Suprapubic skin (tissue), 4 donors: ENCODE data around the gene DCAF7. TPM values are rescaled to one million over a fixed set of nuclear protein-coding genes. Genes with fewer than 3 reads are reported as not detected.

Source experiments
- DNase-seq, 2 donors: peaks; one replicate each; pipeline ENCODE4 v3.0.0-alpha.2; 2019; ENCODE audit warnings: low spot score in 2 of 2
- H3K27ac ChIP-seq: fragments of 200-600 bp; sonication (generic); one replicate; pipeline ENCODE4 v1.5.1; 2019
- H3K27me3 ChIP-seq: fragments of 200-600 bp; sonication (generic); one replicate; pipeline ENCODE4 v1.5.1; 2019
- H3K36me3 ChIP-seq: fragments of 200-600 bp; sonication (generic); one replicate; pipeline ENCODE4 v1.5.1; 2019
- H3K4me1 ChIP-seq: fragments of 200-600 bp; sonication (generic); one replicate; pipeline ENCODE4 v1.5.1; 2019
- H3K4me3 ChIP-seq: fragments of 200-600 bp; sonication (generic); one replicate; pipeline ENCODE4 v1.5.1; 2019; ENCODE audit warnings: mild to moderate bottlenecking
- H3K9me3 ChIP-seq: fragments of 200-600 bp; sonication (generic); one replicate; pipeline ENCODE4 v1.5.1; 2019
- CTCF ChIP-seq, 2 donors: fragments of 200-600 bp in 1 of 2; fragments of 450-650 bp in 1 of 2; sonication (generic) in 1 of 2; IDR thresholded peaks; one replicate each; pipeline ENCODE4 v1.5.1; 2016 to 2019; ENCODE audit warnings: antibody characterized with exemption in 2 of 2, mild to moderate bottlenecking in 1 of 2, moderate library complexity in 1 of 2
- EP300 ChIP-seq: sonication (generic); formaldehyde crosslinking; IDR thresholded peaks from one replicate; pipeline ENCODE4 v1.6.1; 2017; ENCODE audit warnings: antibody characterized with exemption
- POLR2A ChIP-seq, 2 donors: fragments of 450-650 bp; IDR thresholded peaks; one replicate each; pipeline ENCODE4 v1.6.1; 2017; ENCODE audit warnings: antibody characterized with exemption in 2 of 2, mild to moderate bottlenecking in 2 of 2, moderate library complexity in 2 of 2
- POLR2AphosphoS5 ChIP-seq, 3 donors: sonication (generic); formaldehyde crosslinking; IDR thresholded peaks; one replicate each; pipeline ENCODE4 v1.6.1; 2017; ENCODE audit warnings: antibody characterized with exemption in 3 of 3
- WGBS: methylation state at CpG from one replicate; pipeline ENCODE4 v1.1.5; 2018; 5-methylcytosine and 5-hydroxymethylcytosine counted together
- total RNA-seq, 4 donors: library from RNA; depleted of rRNA; stranded (reverse); fragments of >200 nt; gene quantifications; one replicate each; pipeline ENCODE4 v1.1.0, GENCODE V29; 2016

The DCAF7 gene
- total RNA-seq, 4 donors from 2014 or later: 22.4 to 30.9 (median 27.4) TPM

- WGBS: 100% methylated on average over 5 of the region's 5 CpGs
- DNase-seq: no peak
- TF ChIP-seq CTCF (IDR thresholded peaks at IDR 0.05) (no peak), POLR2A (IDR thresholded peaks at IDR 0.05) (no peak), POLR2AphosphoS5 (IDR thresholded peaks at IDR 0.05) (no peak), EP300 (no peak)
- no peak overlapping the region for H3K4me3 ChIP-seq
- no peaks in the 10 kb centered on the region for H3K9me3 ChIP-seq
- no peaks in the 10 kb centered on the region for H3K27me3 ChIP-seq
- H3K4me1 ChIP-seq: no peaks in the 10 kb centered on the region
- no peaks in the 10 kb centered on the region for H3K36me3 ChIP-seq
- no peak overlapping the region for H3K27ac ChIP-seq
Observed at GRCh38 chr17:63564562-63564961, 14.3 kb downstream of the DCAF7 start.

- DNase-seq: no peak
- Histone ChIP-seq H3K27me3 (no peaks in the 10 kb centered on the region), H3K27ac (no peak overlapping the region), H3K4me1 (no peaks in the 10 kb centered on the region), H3K36me3 (no peaks in the 10 kb centered on the region), H3K9me3 (no peaks in the 10 kb centered on the region), H3K4me3 (no peak overlapping the region)
- TF ChIP-seq POLR2A (IDR thresholded peaks at IDR 0.05) (no peak), EP300 (no peak), CTCF (IDR thresholded peaks at IDR 0.05) (no peak), POLR2AphosphoS5 (IDR thresholded peaks at IDR 0.05) (no peak)
- 89% methylated on average over 1 of the region's 1 CpG for WGBS
Observed at GRCh38 chr17:63567229-63567628, 17.0 kb downstream of the DCAF7 start.

GRCh38 chr17:63568563-63568962 lies 18.3 kb downstream of the DCAF7 start:
- no peaks in the 10 kb centered on the region for H3K4me1 ChIP-seq
- no peaks in the 10 kb centered on the region for H3K27me3 ChIP-seq
- H3K27ac ChIP-seq: no peak overlapping the region
- H3K4me3 ChIP-seq: no peak overlapping the region
- TF ChIP-seq POLR2AphosphoS5 (IDR thresholded peaks at IDR 0.05) (no peak), EP300 (no peak), CTCF (IDR thresholded peaks at IDR 0.05) (no peak), POLR2A (IDR thresholded peaks at IDR 0.05) (no peak)
- 73% methylated on average over 8 of the region's 8 CpGs for whole genome bisulfite sequencing
- H3K36me3 ChIP-seq: no peaks in the 10 kb centered on the region
- DNase-seq: no peak
- H3K9me3 ChIP-seq: no peaks in the 10 kb centered on the region

- H3K9me3 ChIP-seq: no peaks in the 10 kb centered on the region
- TF ChIP-seq CTCF (IDR thresholded peaks at IDR 0.05) (no peak), POLR2A (IDR thresholded peaks at IDR 0.05) (no peak), EP300 (no peak), POLR2AphosphoS5 (IDR thresholded peaks at IDR 0.05) (no peak)
- H3K4me3 ChIP-seq: no peak overlapping the region
- H3K27me3 ChIP-seq: no peaks in the 10 kb centered on the region
- WGBS: 85% methylated on average over 1 of the region's 1 CpG
- H3K36me3 ChIP-seq: no peaks in the 10 kb centered on the region
- no peaks in the 10 kb centered on the region for H3K4me1 ChIP-seq
- DNase-seq: no peak
- H3K27ac ChIP-seq: no peak overlapping the region
Observed at GRCh38 chr17:63571632-63572310, 21.5 kb downstream of the DCAF7 start.

- Histone ChIP-seq H3K4me1 (no peaks in the 10 kb centered on the region), H3K4me3 (no peak overlapping the region), H3K27me3 (no peaks in the 10 kb centered on the region), H3K27ac (no peak overlapping the region), H3K36me3 (peaks cover 7% of the 10 kb centered on the region), H3K9me3 (no peaks in the 10 kb centered on the region)
- no peak for TF ChIP-seq EP300
- no peak for TF ChIP-seq POLR2AphosphoS5 (IDR thresholded peaks at IDR 0.05)
- no peak for TF ChIP-seq POLR2A (IDR thresholded peaks at IDR 0.05)
- no peak for TF ChIP-seq CTCF (IDR thresholded peaks at IDR 0.05)
- WGBS: 86% methylated on average over 5 of the region's 5 CpGs
- no peak for DNase-seq
Observed at GRCh38 chr17:63573634-63574033, 23.4 kb downstream of the DCAF7 start.
